H1 (cell line): ENCODE results near the gene ICAM5. TPM values are rescaled to one million over a fixed set of nuclear protein-coding genes. Genes with fewer than 3 reads are reported as not detected.

Source experiments
- CTCF ChIA-PET: fragments of 300-600 bp; sonication (Branson Sonifier 250); formaldehyde crosslinking; loops from one replicate; lab custom pipeline; 2021; ENCODE audit not compliant: partially characterized antibody; lab: Charles Lee
- POLR2A ChIA-PET: fragments of 300-600 bp; sonication (Branson Sonifier 250); formaldehyde crosslinking; loops from one replicate; lab custom pipeline; 2021; ENCODE audit warnings: inconsistent platforms; ENCODE audit not compliant: partially characterized antibody; lab: Charles Lee
- DNase-seq, 2 experiments: peaks; one replicate each; pipeline versions ENCODE4 v3.0.0 to v3.0.0-alpha.2; 2010 to 2022; ENCODE audit warnings: low spot score in 2 of 2, low read depth in 1 of 2, mixed read lengths in 1 of 2
- FAIRE-seq: peaks from 2 replicates; lab custom pipeline; 2011; peaks lifted over from hg19 to GRCh38; lab: Jason Lieb, UNC
- H2AFZ ChIP-seq: 2 replicates; pipeline ENCODE4 v1.8.1; 2012; ENCODE audit warnings: low read length, inconsistent platforms
- H2AK5ac ChIP-seq: 2 replicates; pipeline ENCODE4 v1.6.1; 2013; ENCODE audit warnings: low read depth, low read length
- H2BK120ac ChIP-seq: replicated peaks from 2 replicates; pipeline ENCODE3; 2013; ENCODE audit warnings: low read depth, low read length, inconsistent platforms
- H2BK12ac ChIP-seq: 2 replicates; pipeline ENCODE4 v1.6.1; 2013; ENCODE audit warnings: low read depth, low read length
- H2BK15ac ChIP-seq: 2 replicates; pipeline ENCODE4 v1.6.1; 2013; ENCODE audit warnings: low read length
- H2BK20ac ChIP-seq: 2 replicates; pipeline ENCODE4 v1.6.1; 2013; ENCODE audit warnings: low read length
- H2BK5ac ChIP-seq: 2 replicates; pipeline ENCODE4 v1.6.1; 2013; ENCODE audit warnings: low read depth, low read length
- H3K14ac ChIP-seq: 2 replicates; pipeline ENCODE4 v1.6.1; 2013; ENCODE audit warnings: inconsistent platforms; ENCODE audit not compliant: insufficient read length
- H3K18ac ChIP-seq: 2 replicates; pipeline ENCODE4 v1.6.1; 2013; ENCODE audit warnings: low read length; ENCODE audit errors: extremely low read depth
- H3K23ac ChIP-seq: 2 replicates; pipeline ENCODE4 v1.6.1; 2013; ENCODE audit warnings: inconsistent platforms; ENCODE audit not compliant: insufficient read length
- H3K23me2 ChIP-seq: 2 replicates; pipeline ENCODE4 v1.6.1; 2013; ENCODE audit warnings: low read depth, low read length
- H3K27ac ChIP-seq: 2 replicates; pipeline ENCODE4 v1.6.1; 2011; ENCODE audit warnings: low read depth, low read length, inconsistent platforms
- H3K27me3 ChIP-seq, 4 experiments: replicated peaks in 1 of 4; 1 replicate in 1 of 4; 2 replicates in 3 of 4; pipeline versions ENCODE4 v1.6.1 to v1.8.1; 2011 to 2013; ENCODE audit warnings: low read length in 3 of 4, mild to moderate bottlenecking in 3 of 4, inconsistent platforms in 2 of 4, mixed read lengths in 2 of 4, moderate library complexity in 1 of 4; ENCODE audit not compliant: control insufficient read depth in 3 of 4, insufficient read depth in 3 of 4; ENCODE audit errors: extremely low read depth in 1 of 4
- H3K36me3 ChIP-seq, 4 experiments: 2 replicates each; pipeline versions ENCODE4 v1.6.1 to v1.8.1; 2011 to 2013; ENCODE audit warnings: mild to moderate bottlenecking in 4 of 4, low read length in 3 of 4, moderate library complexity in 2 of 4, control low read depth in 1 of 4, inconsistent platforms in 1 of 4; ENCODE audit not compliant: insufficient read depth in 4 of 4, control insufficient read depth in 2 of 4
- H3K4ac ChIP-seq: replicated peaks from 2 replicates; pipeline ENCODE3; 2013; ENCODE audit warnings: low read length, low read depth, mixed read lengths, inconsistent platforms; ENCODE audit not compliant: insufficient read length
- H3K4me1 ChIP-seq, 4 experiments: replicated peaks in 1 of 4; 1 replicate in 1 of 4; 2 replicates in 3 of 4; pipeline versions ENCODE4 v1.6.1 to v1.8.1; 2011 to 2013; ENCODE audit warnings: low read length in 3 of 4, inconsistent platforms in 2 of 4, mixed read lengths in 1 of 4; ENCODE audit not compliant: insufficient read depth in 4 of 4, control insufficient read depth in 3 of 4
- H3K4me2 ChIP-seq, 2 experiments: 2 replicates each; pipeline versions ENCODE4 v1.6.1 to v1.8.1; 2011 to 2013; ENCODE audit warnings: low read depth in 2 of 2, low read length in 2 of 2, control low read depth in 1 of 2, inconsistent platforms in 1 of 2, mild to moderate bottlenecking in 1 of 2; ENCODE audit not compliant: insufficient read depth in 1 of 2
- H3K4me3 ChIP-seq, 4 experiments: fragments of 200-600, 300-600 bp in 1 of 4; sonication (generic), shearing (Covaris generic), sonication (Bioruptor Twin) in 1 of 4; 2 replicates each; pipeline versions ENCODE4 v1.5.1 to v1.8.1; 2011 to 2016; ENCODE audit warnings: low read length in 4 of 4, low read depth in 3 of 4, control low read depth in 2 of 4, inconsistent platforms in 2 of 4, mild to moderate bottlenecking in 2 of 4, mixed read lengths in 1 of 4, moderate library complexity in 1 of 4; ENCODE audit not compliant: insufficient read depth in 2 of 4; ENCODE audit errors: extremely low read depth in 1 of 4
- H3K56ac ChIP-seq: replicated peaks from 2 replicates; pipeline ENCODE3; 2013; ENCODE audit warnings: low read depth, mild to moderate bottlenecking, mixed read lengths, low read length, inconsistent platforms; ENCODE audit not compliant: insufficient read length
- H3K79me1 ChIP-seq: 2 replicates; pipeline ENCODE4 v1.6.1; 2013; ENCODE audit warnings: low read depth, low read length, control low read depth
- H3K79me2 ChIP-seq, 2 experiments: 2 replicates each; pipeline versions ENCODE4 v1.6.1 to v1.8.1; 2012 to 2013; ENCODE audit warnings: low read length in 2 of 2, mild to moderate bottlenecking in 2 of 2, inconsistent platforms in 1 of 2; ENCODE audit not compliant: insufficient read depth in 2 of 2, control insufficient read depth in 1 of 2
- H3K9ac ChIP-seq, 4 experiments: replicated peaks in 1 of 4; 1 replicate in 1 of 4; 2 replicates in 3 of 4; pipeline versions ENCODE4 v1.6.1 to v1.8.1; 2011 to 2013; ENCODE audit warnings: low read depth in 3 of 4, low read length in 3 of 4, control low read depth in 2 of 4, mild to moderate bottlenecking in 2 of 4, moderate library complexity in 2 of 4, inconsistent platforms in 1 of 4; ENCODE audit errors: extremely low read depth in 1 of 4
- H3K9me3 ChIP-seq, 2 experiments: 2 replicates each; pipeline versions ENCODE4 v1.6.1 to v1.8.1; 2012 to 2013; ENCODE audit warnings: mild to moderate bottlenecking in 2 of 2, moderate library complexity in 2 of 2, control low read depth in 1 of 2, inconsistent platforms in 1 of 2, low read depth in 1 of 2, low read length in 1 of 2, mixed read lengths in 1 of 2; ENCODE audit not compliant: insufficient read depth in 2 of 2
- H4K20me1 ChIP-seq, 2 experiments: replicated peaks in 1 of 2; 2 replicates each; pipeline versions ENCODE3 to v1.8.1; 2011 to 2013; ENCODE audit warnings: inconsistent platforms in 2 of 2, low read length in 2 of 2, mild to moderate bottlenecking in 1 of 2; ENCODE audit not compliant: insufficient read depth in 2 of 2, control insufficient read depth in 1 of 2
- H4K5ac ChIP-seq: 2 replicates; pipeline ENCODE4 v1.6.1; 2013; ENCODE audit warnings: low read length, low read depth, mixed read lengths, inconsistent platforms; ENCODE audit not compliant: insufficient read length
- H4K8ac ChIP-seq: 2 replicates; pipeline ENCODE4 v1.8.0; 2013; ENCODE audit warnings: mild to moderate bottlenecking, moderate library complexity, low read length, inconsistent platforms; ENCODE audit not compliant: insufficient read depth; ENCODE audit errors: extremely low read depth
- H4K91ac ChIP-seq: replicated peaks from 2 replicates; pipeline ENCODE3; 2013; ENCODE audit warnings: low read length, mixed read lengths, inconsistent platforms; ENCODE audit not compliant: insufficient read length
- ATF3 ChIP-seq: IDR thresholded peaks from 2 replicates; pipeline ENCODE4 v1.6.1; 2011; ENCODE audit warnings: low read depth, mild to moderate bottlenecking, low read length; ENCODE audit not compliant: insufficient read depth
- BCL11A ChIP-seq, 2 experiments: IDR thresholded peaks; one replicate each; pipeline ENCODE4 v1.6.1; 2011; ENCODE audit warnings: low read depth in 2 of 2, low read length in 2 of 2, mild to moderate bottlenecking in 2 of 2
- CHD1 ChIP-seq: IDR thresholded peaks from 2 replicates; pipeline ENCODE4 v1.6.1; 2012; ENCODE audit warnings: low read depth, low read length, improper control_type of control experiment
- EP300 ChIP-seq, 2 experiments: IDR thresholded peaks; 1 replicate in 1 of 2; 2 replicates in 1 of 2; pipeline ENCODE4 v1.6.1; 2011 to 2012; ENCODE audit warnings: low read depth in 2 of 2, low read length in 2 of 2, mild to moderate bottlenecking in 2 of 2, borderline replicate concordance in 1 of 2, inconsistent platforms in 1 of 2, moderate library complexity in 1 of 2
- JUN ChIP-seq: IDR thresholded peaks from 2 replicates; pipeline ENCODE4 v1.6.1; 2011; ENCODE audit warnings: low read depth, mild to moderate bottlenecking, improper control_type of control experiment, low read length
- JUND ChIP-seq: IDR thresholded peaks from 2 replicates; pipeline ENCODE4 v1.6.1; 2011; ENCODE audit warnings: mild to moderate bottlenecking, improper control_type of control experiment, low read length
- MAFK ChIP-seq: IDR thresholded peaks from 2 replicates; pipeline ENCODE4 v1.6.1; 2012; ENCODE audit warnings: low read depth, mild to moderate bottlenecking, improper control_type of control experiment, low read length
- PHF8 ChIP-seq: fragments of 200-600 bp; sonication (generic); conservative IDR thresholded peaks from 2 replicates; pipeline ENCODE4 v1.7.1; 2012; ENCODE audit warnings: low read depth, mild to moderate bottlenecking, inconsistent platforms, low read length, moderate library complexity
- POLR2A ChIP-seq, 2 experiments: IDR thresholded peaks; 1 replicate in 1 of 2; 2 replicates in 1 of 2; pipeline ENCODE4 v1.6.1; 2011; ENCODE audit warnings: low read depth in 2 of 2, low read length in 2 of 2, mild to moderate bottlenecking in 2 of 2; ENCODE audit errors: control extremely low read depth in 1 of 2
- RXRA ChIP-seq: IDR thresholded peaks from 2 replicates; pipeline ENCODE4 v1.6.1; 2011; ENCODE audit warnings: low read depth, mild to moderate bottlenecking, low read length, moderate library complexity; ENCODE audit not compliant: insufficient read depth
- SIN3A ChIP-seq, 2 experiments: IDR thresholded peaks in 1 of 2; conservative IDR thresholded peaks in 1 of 2; 2 replicates each; pipeline ENCODE4 v1.6.1; 2011 to 2012; ENCODE audit warnings: low read length in 2 of 2, improper control_type of control experiment in 1 of 2, low read depth in 1 of 2, mild to moderate bottlenecking in 1 of 2
- YY1 ChIP-seq: IDR thresholded peaks from 2 replicates; pipeline ENCODE4 v1.6.1; 2011; ENCODE audit warnings: low read depth, mild to moderate bottlenecking, low read length
- WGBS, 2 experiments: shearing (Covaris generic) in 1 of 2; methylation state at CpG; one replicate each; pipeline versions ENCODE4 v1.1.6 to v1.1.7; 2013 to 2015; ENCODE audit warnings: low lambda C conversion rate in 2 of 2, mixed read lengths in 2 of 2, inconsistent platforms in 1 of 2, low coverage in 1 of 2, missing lambda C conversion rate in 1 of 2; ENCODE audit not compliant: insufficient replicate concordance in 2 of 2, insufficient coverage in 1 of 2, insufficient read length in 1 of 2; ENCODE audit errors: extremely low coverage in 1 of 2, missing lambda C conversion rate in 1 of 2; 5-methylcytosine and 5-hydroxymethylcytosine counted together
- polyA plus RNA-seq, 7 experiments: library from polyadenylated mRNA; depleted of rRNA in 3 of 7; stranded (reverse) in 5 of 7; unstranded in 2 of 7; fragments of >200 nt in 5 of 7; fragments of 200-250 nt in 2 of 7; gene quantifications; 1 replicate in 5 of 7; 2 replicates in 1 of 7; 4 replicates in 1 of 7; pipeline versions ENCODE4 v1.2.1 to v1.2.3, GENCODE V29; 2011 to 2013; ENCODE audit warnings: missing spikeins in 2 of 7, mixed read lengths in 2 of 7
- total RNA-seq: library from RNA; stranded (reverse); fragmentation: NEBNext Ultra II Directional; extraction: Animal tissue kit (Norgen Biotek cat#: 25700); gene quantifications from 2 replicates; pipeline ENCODE4 v1.2.1, GENCODE V29; 2021

Gene ICAM5
- total and polyA plus RNA-seq, 2 of the 8 experiments (the other 6 are each of a cell fraction or from before 2014, with no cell fraction given), result 3.9 to 4.8 TPM

GRCh38 chr19:10285393-10285792 lies 4.4 kb upstream of the ICAM5 start:
- H3K14ac ChIP-seq, result no peak overlapping the region
- no peak overlapping the region for H3K4ac ChIP-seq
- H2BK12ac ChIP-seq, result no peak overlapping the region
- FAIRE-seq (no peak), DNase-seq (no peak)
- peaks cover 0 to 21% (median 11%) of the 10 kb centered on the region in 4 experiments; a peak in 6 of 7 replicates for H3K4me1 ChIP-seq
- H3K4me3 ChIP-seq, result no peak overlapping the region
- ChIA-PET POLR2A (interaction anchor here (0.7 to 2.7 kb wide), 4 partner anchors 10 to 46 kb away, joined by 3 to 16 read pairs (median 6); partner anchors contain the start of gene ICAM1), CTCF (interaction anchor here (0.5 to 11.6 kb wide), 7 partner anchors 9 to 171 kb away, joined by 3 to 94 read pairs (median 4); partner anchors contain the start of gene ICAM1)
- no peak overlapping the region for H3K9ac ChIP-seq
- H3K27ac ChIP-seq, result no peak overlapping the region
- H2BK15ac ChIP-seq, result no peak overlapping the region
- no peak overlapping the region for H2BK120ac ChIP-seq
- H4K20me1 ChIP-seq, result peaks cover 0 to 3% of the 10 kb centered on the region in 2 experiments
- no peak overlapping the region for H2BK5ac ChIP-seq
- no peaks in the 10 kb centered on the region; the same call in 1 of the 2 replicates for H3K79me1 ChIP-seq
- H4K5ac ChIP-seq, result no peak overlapping the region
- no peak overlapping the region for H2AFZ ChIP-seq
- H3K56ac ChIP-seq, result no peak overlapping the region
- H4K91ac ChIP-seq, result no peak overlapping the region
- H3K23me2 ChIP-seq, result peaks cover 16% of the 10 kb centered on the region; the same call in 1 of the 2 replicates
- H2BK20ac ChIP-seq, result no peak overlapping the region
- no peaks in the 10 kb centered on the region for H3K9me3 ChIP-seq
- no peaks in the 10 kb centered on the region for H3K79me2 ChIP-seq
- H3K27me3 ChIP-seq, result peaks cover 17 to 37% (median 27%) of the 10 kb centered on the region in 4 experiments
- no peaks in the 10 kb centered on the region for H3K36me3 ChIP-seq
- no peak overlapping the region for H3K23ac ChIP-seq
- H4K8ac ChIP-seq, result no peak overlapping the region; the same call in 1 of the 2 replicates
- no peak overlapping the region for H3K18ac ChIP-seq
- WGBS, 2 experiments, result 85% methylated on average over 4 of the region's 4 CpGs; no CpG with 5 or more reads in 1 of the 2 experiments
- no peak overlapping the region for H3K4me2 ChIP-seq
- H2AK5ac ChIP-seq, result no peak overlapping the region
- TF ChIP-seq BCL11A (IDR thresholded peaks at IDR 0.05; ENCODE audit: low read depth in 2 of 2, low read length in 2 of 2) (no peak), RXRA (no peak), YY1 (no peak), POLR2A (IDR thresholded peaks at IDR 0.05; ENCODE audit: control extremely low read depth in 1 of 2, low read depth in 2 of 2, low read length in 2 of 2) (no peak), EP300 (IDR thresholded peaks at IDR 0.05; ENCODE audit: borderline replicate concordance in 1 of 2, low read depth in 2 of 2, low read length in 2 of 2) (no peak), CHD1 (no peak), MAFK (no peak), PHF8 (no peak), JUN (no peak), SIN3A (conservative IDR thresholded peaks at IDR 0.05 in 1 of 2, IDR thresholded peaks at IDR 0.05 in 1 of 2; ENCODE audit: low read depth in 1 of 2, low read length in 2 of 2) (no peak), JUND (no peak), ATF3 (no peak)
